HCT116 (cell line): ENCODE results near the gene NENF. TPM values are rescaled to one million over a fixed set of nuclear protein-coding genes. Genes with fewer than 3 reads are reported as not detected.

Source experiments
- ATAC-seq: fragments of 200-7000 bp; cut with Tn5 transposase; 2 replicates; pipeline ENCODE4 v1.9.1; 2020; ENCODE audit warnings: mild to moderate bottlenecking, moderate library complexity
- BruUV-seq: library from RNA; stranded (reverse); fragments of 400-500 nt; replicated peaks from 2 replicates; lab custom pipeline; 2021; lab: Mats Ljungman, UMichigan
- CTCF ChIA-PET: fragments of 300-600 bp; sonication (Branson Sonifier 250); formaldehyde crosslinking; loops from one replicate; lab custom pipeline; 2021; ENCODE audit warnings: antibody characterized with exemption; lab: Charles Lee
- POLR2A ChIA-PET: fragments of 300-600, 350-600 bp; sonication (Branson Sonifier 250); formaldehyde crosslinking; loops from one replicate; lab custom pipeline; 2021; ENCODE audit warnings: antibody characterized with exemption; lab: Charles Lee
- RAD21 ChIA-PET, 2 experiments: fragments of 300-600 bp; sonication (Branson Sonifier 250); formaldehyde crosslinking; loops; one replicate each; lab custom pipeline; 2023; ENCODE audit warnings: low total read pairs in 2 of 2; ENCODE audit not compliant: uncharacterized antibody in 2 of 2, unreplicated experiment in 2 of 2, low non-redundant PET in 1 of 2; lab: Charles Lee
- DNase-seq: peaks from one replicate; pipeline ENCODE4 v3.0.0-alpha.2; 2010; ENCODE audit warnings: low read depth, low spot score
- H2AFZ ChIP-seq: fragments of 200-600 bp; shearing (Covaris generic), sonication (generic); 2 replicates; pipeline ENCODE4 v1.6.1; 2017; ENCODE audit warnings: low read depth, mixed run types, mixed read lengths, antibody characterized with exemption, low read length; ENCODE audit not compliant: poor library complexity, severe bottlenecking
- H3K27ac ChIP-seq: 2 replicates; pipeline ENCODE4 v1.5.1; 2012; ENCODE audit warnings: low read depth, low read length
- H3K27me3 ChIP-seq: fragments of 200-600 bp; sonication (generic); 2 replicates; pipeline ENCODE4 v1.6.1; 2016; ENCODE audit warnings: mixed run types, low read length, mixed read lengths; ENCODE audit not compliant: insufficient read depth
- H3K36me3 ChIP-seq, 2 experiments: fragments of 200-500 bp in 1 of 2; fragments of 200-600 bp in 1 of 2; sonication (Bioruptor generic) in 1 of 2; sonication (generic) in 1 of 2; 2 replicates each; pipeline versions ENCODE4 v1.5.1 to v1.6.1; 2014 to 2016; ENCODE audit warnings: low read length in 2 of 2, inconsistent platforms in 1 of 2, mixed read lengths in 1 of 2, mixed run types in 1 of 2; ENCODE audit not compliant: insufficient read depth in 2 of 2, control insufficient read depth in 1 of 2
- H3K4me1 ChIP-seq, 2 experiments: fragments of 200-600 bp in 1 of 2; sonication (generic) in 1 of 2; 2 replicates each; pipeline versions ENCODE4 v1.5.1 to v1.6.1; 2012 to 2017; ENCODE audit warnings: low read length in 2 of 2, inconsistent platforms in 1 of 2, mild to moderate bottlenecking in 1 of 2, mixed read lengths in 1 of 2, mixed run types in 1 of 2, moderate library complexity in 1 of 2; ENCODE audit not compliant: insufficient read depth in 2 of 2, control insufficient read depth in 1 of 2
- H3K4me2 ChIP-seq: fragments of 200-600 bp; sonication (generic); 2 replicates; pipeline ENCODE4 v1.6.1; 2017; ENCODE audit warnings: mixed run types, low read length, mixed read lengths
- H3K4me3 ChIP-seq, 2 experiments: fragments of 200-600 bp in 1 of 2; sonication (generic) in 1 of 2; replicated peaks in 1 of 2; 2 replicates each; pipeline ENCODE4 v1.5.1; 2011 to 2016; ENCODE audit warnings: low read length in 2 of 2, control low read depth in 1 of 2, low read depth in 1 of 2, mild to moderate bottlenecking in 1 of 2, mixed read lengths in 1 of 2, mixed run types in 1 of 2
- H3K79me2 ChIP-seq: fragments of 200-600 bp; sonication (generic); 2 replicates; pipeline ENCODE4 v1.6.1; 2017; ENCODE audit warnings: mild to moderate bottlenecking, mixed run types, low read length, moderate library complexity, mixed read lengths; ENCODE audit not compliant: insufficient read depth
- H3K9ac ChIP-seq: fragments of 200-600 bp; sonication (generic); 2 replicates; pipeline ENCODE4 v1.6.1; 2016; ENCODE audit warnings: low read length, mixed read lengths
- H3K9me2 ChIP-seq: fragments of 200-600 bp; sonication (generic), shearing (Covaris generic); 2 replicates; pipeline ENCODE4 v1.6.1; 2017; ENCODE audit warnings: mixed run types, mild to moderate bottlenecking, moderate library complexity; ENCODE audit not compliant: insufficient read depth
- H3K9me3 ChIP-seq, 2 experiments: fragments of 200-500 bp in 1 of 2; fragments of 200-600 bp in 1 of 2; sonication (Bioruptor generic) in 1 of 2; sonication (generic) in 1 of 2; 2 replicates each; pipeline ENCODE4 v1.6.1; 2014 to 2017; ENCODE audit warnings: low read length in 2 of 2, mixed read lengths in 2 of 2, inconsistent platforms in 1 of 2, low read depth in 1 of 2, mild to moderate bottlenecking in 1 of 2, mixed run types in 1 of 2, moderate library complexity in 1 of 2; ENCODE audit not compliant: control insufficient read depth in 1 of 2, insufficient read depth in 1 of 2
- H4K20me1 ChIP-seq: fragments of 200-600 bp; sonication (generic), shearing (Covaris generic); 2 replicates; pipeline ENCODE4 v1.6.1; 2017; ENCODE audit warnings: mixed run types, mild to moderate bottlenecking, moderate library complexity; ENCODE audit not compliant: insufficient read depth
- CBX3 ChIP-seq: IDR thresholded peaks from 2 replicates; pipeline ENCODE4 v1.6.1; 2012; ENCODE audit warnings: low read depth
- CEBPB ChIP-seq: IDR thresholded peaks from 2 replicates; pipeline ENCODE4 v1.6.1; 2012; ENCODE audit warnings: low read depth
- CTCF ChIP-seq, 3 experiments: fragments of 200-600 bp in 1 of 3; sonication (generic) in 1 of 3; IDR thresholded peaks in 2 of 3; conservative IDR thresholded peaks in 1 of 3; 2 replicates each; pipeline ENCODE4 v1.5.1; 2012 to 2017; ENCODE audit warnings: low read depth in 2 of 3, low read length in 2 of 3, antibody characterized with exemption in 1 of 3, borderline replicate concordance in 1 of 3, control low read depth in 1 of 3, mild to moderate bottlenecking in 1 of 3, mixed read lengths in 1 of 3, mixed run types in 1 of 3, moderate library complexity in 1 of 3; ENCODE audit not compliant: insufficient read depth in 1 of 3
- EGR1 ChIP-seq: IDR thresholded peaks from 2 replicates; pipeline ENCODE4 v1.6.1; 2012; ENCODE audit warnings: low read depth
- ELF1 ChIP-seq: IDR thresholded peaks from 2 replicates; pipeline ENCODE4 v1.6.1; 2012; ENCODE audit warnings: low read depth, borderline replicate concordance
- EZH2phosphoT487 ChIP-seq: fragments of 200-600 bp; IDR thresholded peaks from 2 replicates; pipeline ENCODE4 v1.6.1; 2018; ENCODE audit warnings: antibody characterized with exemption, borderline replicate concordance
- FOSL1 ChIP-seq: IDR thresholded peaks from 2 replicates; pipeline ENCODE4 v1.6.1; 2012; ENCODE audit warnings: low read depth
- JUND ChIP-seq: IDR thresholded peaks from 2 replicates; pipeline ENCODE4 v1.6.1; 2012
- MAX ChIP-seq: IDR thresholded peaks from 2 replicates; pipeline ENCODE4 v1.6.1; 2012
- POLR2A ChIP-seq: IDR thresholded peaks from 2 replicates; pipeline ENCODE4 v1.7.0; 2011; ENCODE audit warnings: borderline replicate concordance; ENCODE audit not compliant: insufficient read depth, insufficient read length; ENCODE audit errors: extremely low read depth
- POLR2AphosphoS5 ChIP-seq: IDR thresholded peaks from 2 replicates; pipeline ENCODE4 v1.6.1; 2011; ENCODE audit warnings: mild to moderate bottlenecking, low read depth, low read length, moderate library complexity
- RAD21 ChIP-seq: IDR thresholded peaks from 2 replicates; pipeline ENCODE4 v1.6.1; 2012; ENCODE audit warnings: low read depth, mild to moderate bottlenecking
- SIN3A ChIP-seq: IDR thresholded peaks from 2 replicates; pipeline ENCODE4 v1.6.1; 2012; ENCODE audit warnings: low read depth
- SP1 ChIP-seq: IDR thresholded peaks from 2 replicates; pipeline ENCODE4 v1.6.1; 2012; ENCODE audit warnings: low read depth
- SRF ChIP-seq: IDR thresholded peaks from 2 replicates; pipeline ENCODE4 v1.6.1; 2012; ENCODE audit warnings: low read depth
- YY1 ChIP-seq: IDR thresholded peaks from 2 replicates; pipeline ENCODE4 v1.6.1; 2011; ENCODE audit warnings: low read length, low read depth, moderate library complexity, mild to moderate bottlenecking; ENCODE audit not compliant: insufficient replicate concordance; ENCODE audit errors: extremely low read depth
- ZNF274 ChIP-seq: fragments of 200-500 bp; sonication (Bioruptor generic); IDR thresholded peaks from 2 replicates; pipeline ENCODE4 v1.6.1; 2014; ENCODE audit warnings: mild to moderate bottlenecking, low read depth, low read length, inconsistent platforms
- intact Hi-C: fragments of 100-400 bp; cut with micrococcal nuclease; formaldehyde crosslinking; loops from 2 replicates; pipeline ENCODE4 v1.10.0; 2022
- total RNA-seq: library from RNA; stranded (reverse); gene quantifications from one replicate; pipeline ENCODE4 v1.2.1, GENCODE V29; 2021; ENCODE audit not compliant: unreplicated experiment
- TF ChIP-seq, protein P1 (sequence below): IDR thresholded peaks from 2 replicates; pipeline ENCODE4 v1.6.1; 2011; ENCODE audit warnings: mild to moderate bottlenecking, low read length, moderate library complexity; ENCODE audit not compliant: insufficient replicate concordance; ENCODE audit errors: extremely low read depth
- TF ChIP-seq, protein P2 (sequence below): IDR thresholded peaks from 2 replicates; pipeline ENCODE4 v1.6.1; 2012; ENCODE audit warnings: low read depth

NENF gene
- total RNA-seq, 1 experiment from 2014 or later, result 78.4 TPM

GRCh38 chr1:212455803-212456528 lies 23.2 kb downstream of the NENF start:
- POLR2A ChIA-PET, result interaction anchor here (0.7 to 1.2 kb wide), 3 partner anchors 152 to 648 kb away, joined by 3 to 5 read pairs (median 3); partner anchors contain the start of gene ATF3
- no TSS peak for BruUV-seq
- H3K4me3 ChIP-seq, result no peak overlapping the region
- no peaks in the 10 kb centered on the region for H3K9me2 ChIP-seq
- no peaks in the 10 kb centered on the region for H3K79me2 ChIP-seq
- ATAC-seq, result peak; percentile 90
- peak; percentile 67 for DNase-seq
- no peaks in the 10 kb centered on the region for H3K9me3 ChIP-seq
- peak overlapping the region; percentile 63 for H2AFZ ChIP-seq
- no peak overlapping the region for H3K27ac ChIP-seq
- intact Hi-C loops, result loop anchor here (1.0 to 10.0 kb wide), 8 partner anchors 89 to 776 kb away; partner anchors contain the start of gene PPP2R5A
- H4K20me1 ChIP-seq, result no peaks in the 10 kb centered on the region
- CTCF ChIA-PET, result interaction anchor here (0.6 to 4.4 kb wide), 55 partner anchors 9 to 831 kb away, joined by 3 to 122 read pairs (median 4); partner anchors contain the start of genes DTL, INTS7, NEK2 and NENF
- H3K9ac ChIP-seq, result no peak overlapping the region
- H3K4me1 ChIP-seq, result peaks cover 0 to 6% of the 10 kb centered on the region in 2 experiments; a peak in 1 of 4 replicates
- H3K36me3 ChIP-seq, result no peaks in the 10 kb centered on the region
- RAD21 ChIA-PET, result interaction anchor here (0.6 to 2.4 kb wide), 12 partner anchors 165 to 776 kb away, joined by 3 to 21 read pairs (median 6); partner anchors contain the start of genes BATF3 (in 1 of the 2), DTL (in 1 of the 2) and INTS7 (in 1 of the 2)
- peak overlapping the region; percentile 29; the same call in 1 of the 2 replicates for H3K4me2 ChIP-seq
- no peaks in the 10 kb centered on the region for H3K27me3 ChIP-seq
- TF ChIP-seq, protein P1, sequence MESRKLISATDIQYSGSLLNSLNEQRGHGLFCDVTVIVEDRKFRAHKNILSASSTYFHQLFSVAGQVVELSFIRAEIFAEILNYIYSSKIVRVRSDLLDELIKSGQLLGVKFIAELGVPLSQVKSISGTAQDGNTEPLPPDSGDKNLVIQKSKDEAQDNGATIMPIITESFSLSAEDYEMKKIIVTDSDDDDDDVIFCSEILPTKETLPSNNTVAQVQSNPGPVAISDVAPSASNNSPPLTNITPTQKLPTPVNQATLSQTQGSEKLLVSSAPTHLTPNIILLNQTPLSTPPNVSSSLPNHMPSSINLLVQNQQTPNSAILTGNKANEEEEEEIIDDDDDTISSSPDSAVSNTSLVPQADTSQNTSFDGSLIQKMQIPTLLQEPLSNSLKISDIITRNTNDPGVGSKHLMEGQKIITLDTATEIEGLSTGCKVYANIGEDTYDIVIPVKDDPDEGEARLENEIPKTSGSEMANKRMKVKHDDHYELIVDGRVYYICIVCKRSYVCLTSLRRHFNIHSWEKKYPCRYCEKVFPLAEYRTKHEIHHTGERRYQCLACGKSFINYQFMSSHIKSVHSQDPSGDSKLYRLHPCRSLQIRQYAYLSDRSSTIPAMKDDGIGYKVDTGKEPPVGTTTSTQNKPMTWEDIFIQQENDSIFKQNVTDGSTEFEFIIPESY, result no peak
- TF ChIP-seq FOSL1, result no peak
- TF ChIP-seq CBX3, result no peak
- TF ChIP-seq POLR2A, result no peak
- TF ChIP-seq JUND, result no peak
- TF ChIP-seq, protein P2, sequence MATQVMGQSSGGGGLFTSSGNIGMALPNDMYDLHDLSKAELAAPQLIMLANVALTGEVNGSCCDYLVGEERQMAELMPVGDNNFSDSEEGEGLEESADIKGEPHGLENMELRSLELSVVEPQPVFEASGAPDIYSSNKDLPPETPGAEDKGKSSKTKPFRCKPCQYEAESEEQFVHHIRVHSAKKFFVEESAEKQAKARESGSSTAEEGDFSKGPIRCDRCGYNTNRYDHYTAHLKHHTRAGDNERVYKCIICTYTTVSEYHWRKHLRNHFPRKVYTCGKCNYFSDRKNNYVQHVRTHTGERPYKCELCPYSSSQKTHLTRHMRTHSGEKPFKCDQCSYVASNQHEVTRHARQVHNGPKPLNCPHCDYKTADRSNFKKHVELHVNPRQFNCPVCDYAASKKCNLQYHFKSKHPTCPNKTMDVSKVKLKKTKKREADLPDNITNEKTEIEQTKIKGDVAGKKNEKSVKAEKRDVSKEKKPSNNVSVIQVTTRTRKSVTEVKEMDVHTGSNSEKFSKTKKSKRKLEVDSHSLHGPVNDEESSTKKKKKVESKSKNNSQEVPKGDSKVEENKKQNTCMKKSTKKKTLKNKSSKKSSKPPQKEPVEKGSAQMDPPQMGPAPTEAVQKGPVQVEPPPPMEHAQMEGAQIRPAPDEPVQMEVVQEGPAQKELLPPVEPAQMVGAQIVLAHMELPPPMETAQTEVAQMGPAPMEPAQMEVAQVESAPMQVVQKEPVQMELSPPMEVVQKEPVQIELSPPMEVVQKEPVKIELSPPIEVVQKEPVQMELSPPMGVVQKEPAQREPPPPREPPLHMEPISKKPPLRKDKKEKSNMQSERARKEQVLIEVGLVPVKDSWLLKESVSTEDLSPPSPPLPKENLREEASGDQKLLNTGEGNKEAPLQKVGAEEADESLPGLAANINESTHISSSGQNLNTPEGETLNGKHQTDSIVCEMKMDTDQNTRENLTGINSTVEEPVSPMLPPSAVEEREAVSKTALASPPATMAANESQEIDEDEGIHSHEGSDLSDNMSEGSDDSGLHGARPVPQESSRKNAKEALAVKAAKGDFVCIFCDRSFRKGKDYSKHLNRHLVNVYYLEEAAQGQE, result no peak
- no peak for TF ChIP-seq POLR2AphosphoS5
- TF ChIP-seq SIN3A, result no peak
- no peak for TF ChIP-seq EGR1
- TF ChIP-seq SRF, result no peak
- no peak for TF ChIP-seq SP1
- no peak for TF ChIP-seq ZNF274
- TF ChIP-seq RAD21, result peak; percentile 99
- TF ChIP-seq YY1, result peak; percentile 31
- TF ChIP-seq CEBPB, result no peak
- TF ChIP-seq CTCF (IDR thresholded peaks at IDR 0.05 in 2 of 3, conservative IDR thresholded peaks at IDR 0.05 in 1 of 3; ENCODE audit: borderline replicate concordance in 1 of 3, insufficient read depth in 1 of 3, low read depth in 2 of 3, low read length in 2 of 3), result peak; percentile 92 to 98 (median 95)
- TF ChIP-seq EZH2phosphoT487, result no peak
- no peak for TF ChIP-seq MAX
- no peak for TF ChIP-seq ELF1
